Activated naive CD8-positive, alpha-beta T cell treated with anti-CD3 and anti-CD28 coated beads for 36 hours (primary cell): ENCODE data around the gene WDFY2. TPM values are rescaled to one million over a fixed set of nuclear protein-coding genes. Genes with fewer than 3 reads are reported as not detected.
"Not testable (repeated sequence)": the region's sequence is repeated elsewhere in the genome, so short reads cannot be mapped to it uniquely, and the experiment has no call there.

ENCODE experiments used
- DNase-seq: peaks from one replicate; pipeline ENCODE4 v3.0.0; 2021
- H3K27ac Mint-ChIP-seq: one replicate; pipeline ENCODE4 v1.8.0; 2022; ENCODE audit warnings: mild to moderate bottlenecking, moderate library complexity, mixed read lengths
- H3K27me3 Mint-ChIP-seq: one replicate; pipeline ENCODE4 v1.8.0; 2022; ENCODE audit warnings: mild to moderate bottlenecking, mixed read lengths
- H3K36me3 Mint-ChIP-seq: one replicate; pipeline ENCODE4 v1.8.0; 2021; ENCODE audit warnings: mild to moderate bottlenecking, mixed read lengths
- H3K4me1 Mint-ChIP-seq: one replicate; pipeline ENCODE4 v1.8.0; 2021; ENCODE audit warnings: mixed read lengths
- H3K4me3 Mint-ChIP-seq: one replicate; pipeline ENCODE4 v1.8.0; 2022; ENCODE audit warnings: mild to moderate bottlenecking, moderate library complexity, mixed read lengths
- H3K9me3 Mint-ChIP-seq: one replicate; pipeline ENCODE4 v1.8.0; 2022; ENCODE audit warnings: mixed read lengths
- total RNA-seq, 2 experiments: library from RNA; stranded (reverse); gene quantifications; one replicate each; pipeline ENCODE4 v1.2.3, GENCODE V29; 2021

WDFY2 gene
- total RNA-seq, 2 experiments from 2014 or later: 6.0 to 7.9 TPM

- H3K27me3 Mint-ChIP-seq: peaks cover 8% of the 10 kb centered on the region
- no peak overlapping the region for H3K27ac Mint-ChIP-seq
- H3K4me1 Mint-ChIP-seq: peaks cover 17% of the 10 kb centered on the region
- no peak for DNase-seq
- no peaks in the 10 kb centered on the region for H3K36me3 Mint-ChIP-seq
- peaks cover 1% of the 10 kb centered on the region for H3K9me3 Mint-ChIP-seq
- H3K4me3 Mint-ChIP-seq: no peak overlapping the region
Measured at GRCh38 chr13:51556740-51557139, 27.5 kb upstream of the WDFY2 start.

GRCh38 chr13:51557438-51557837 is 26.8 kb upstream of the WDFY2 start:
- peaks cover 1% of the 10 kb centered on the region for H3K9me3 Mint-ChIP-seq
- no peak for DNase-seq
- no peaks in the 10 kb centered on the region for H3K36me3 Mint-ChIP-seq
- H3K27me3 Mint-ChIP-seq: peaks cover 8% of the 10 kb centered on the region
- H3K4me3 Mint-ChIP-seq: no peak overlapping the region
- H3K4me1 Mint-ChIP-seq: peaks cover 20% of the 10 kb centered on the region
- H3K27ac Mint-ChIP-seq: no peak overlapping the region

- Mint-ChIP-seq H3K36me3 (no peaks in the 10 kb centered on the region), H3K9me3 (peaks cover 1% of the 10 kb centered on the region), H3K27me3 (peaks cover 8% of the 10 kb centered on the region), H3K27ac (no peak overlapping the region), H3K4me1 (peaks cover 22% of the 10 kb centered on the region), H3K4me3 (no peak overlapping the region)
- no peak for DNase-seq
Measured at GRCh38 chr13:51557875-51558612, 26.2 kb upstream of the WDFY2 start.

- H3K27me3 Mint-ChIP-seq: peaks cover 8% of the 10 kb centered on the region
- H3K36me3 Mint-ChIP-seq: no peaks in the 10 kb centered on the region
Measured at GRCh38 chr13:51559946-51560735, 24.1 kb upstream of the WDFY2 start.

GRCh38 chr13:51562011-51562671 is 22.1 kb upstream of the WDFY2 start:
- no peaks in the 10 kb centered on the region for H3K36me3 Mint-ChIP-seq
- no peak overlapping the region for H3K27ac Mint-ChIP-seq
- peaks cover 22% of the 10 kb centered on the region for H3K4me1 Mint-ChIP-seq
- H3K4me3 Mint-ChIP-seq: no peak overlapping the region
- DNase-seq: peak; percentile 30
- H3K27me3 Mint-ChIP-seq: peaks cover 8% of the 10 kb centered on the region
- H3K9me3 Mint-ChIP-seq: peaks cover 1% of the 10 kb centered on the region

More at GRCh38 chr13:51559946-51560735, 24.1 kb upstream of the WDFY2 start:
- no peak for DNase-seq
- H3K9me3 Mint-ChIP-seq: peaks cover 1% of the 10 kb centered on the region
- H3K4me1 Mint-ChIP-seq: peaks cover 22% of the 10 kb centered on the region
- no peak overlapping the region for H3K27ac Mint-ChIP-seq
- no peak overlapping the region for H3K4me3 Mint-ChIP-seq

GRCh38 chr13:51564252-51564651 is 20.0 kb upstream of the WDFY2 start:
- H3K9me3 Mint-ChIP-seq: peaks cover 7% of the 10 kb centered on the region
- H3K27me3 Mint-ChIP-seq: peaks cover under 1% of the 10 kb centered on the region
- no peak for DNase-seq
- peaks cover 22% of the 10 kb centered on the region for H3K4me1 Mint-ChIP-seq
- H3K27ac Mint-ChIP-seq: no peak overlapping the region
- H3K36me3 Mint-ChIP-seq: no peaks in the 10 kb centered on the region
- no peak overlapping the region for H3K4me3 Mint-ChIP-seq

GRCh38 chr13:51564671-51565070 is 19.6 kb upstream of the WDFY2 start:
- Mint-ChIP-seq H3K9me3 (peaks cover 7% of the 10 kb centered on the region), H3K27me3 (no peaks in the 10 kb centered on the region), H3K27ac (no peak overlapping the region), H3K4me1 (peaks cover 22% of the 10 kb centered on the region), H3K36me3 (no peaks in the 10 kb centered on the region), H3K4me3 (no peak overlapping the region)
- no peak for DNase-seq

- H3K36me3 Mint-ChIP-seq, H3K4me1 Mint-ChIP-seq, H3K27me3 Mint-ChIP-seq, H3K9me3 Mint-ChIP-seq, H3K27ac Mint-ChIP-seq, DNase-seq, H3K4me3 Mint-ChIP-seq: not testable (repeated sequence)
Measured at GRCh38 chr13:51569001-51569400, 15.3 kb upstream of the WDFY2 start.

GRCh38 chr13:51576754-51577153 is 7.5 kb upstream of the WDFY2 start:
- H3K4me3 Mint-ChIP-seq: no peak overlapping the region
- H3K27me3 Mint-ChIP-seq: no peaks in the 10 kb centered on the region
- H3K27ac Mint-ChIP-seq: no peak overlapping the region
- peaks cover 2% of the 10 kb centered on the region for H3K9me3 Mint-ChIP-seq
- H3K4me1 Mint-ChIP-seq: no peaks in the 10 kb centered on the region
- DNase-seq: no peak
- no peaks in the 10 kb centered on the region for H3K36me3 Mint-ChIP-seq

- Mint-ChIP-seq H3K36me3 (no peaks in the 10 kb centered on the region), H3K9me3 (no peaks in the 10 kb centered on the region), H3K27me3 (no peaks in the 10 kb centered on the region), H3K4me3 (no peak overlapping the region), H3K4me1 (no peaks in the 10 kb centered on the region), H3K27ac (no peak overlapping the region)
- DNase-seq: no peak
Measured at GRCh38 chr13:51577690-51578089, 6.6 kb upstream of the WDFY2 start.

- H3K9me3 Mint-ChIP-seq: no peaks in the 10 kb centered on the region
- H3K4me3 Mint-ChIP-seq: no peak overlapping the region
- H3K4me1 Mint-ChIP-seq: peaks cover 2% of the 10 kb centered on the region
- no peaks in the 10 kb centered on the region for H3K36me3 Mint-ChIP-seq
- H3K27ac Mint-ChIP-seq: no peak overlapping the region
- H3K27me3 Mint-ChIP-seq: no peaks in the 10 kb centered on the region
- no peak for DNase-seq
Measured at GRCh38 chr13:51579676-51580075, 4.6 kb upstream of the WDFY2 start.

- H3K4me1 Mint-ChIP-seq: peaks cover 11% of the 10 kb centered on the region
- no peaks in the 10 kb centered on the region for H3K36me3 Mint-ChIP-seq
- H3K4me3 Mint-ChIP-seq: no peak overlapping the region
- DNase-seq: no peak
- no peaks in the 10 kb centered on the region for H3K27me3 Mint-ChIP-seq
- no peak overlapping the region for H3K27ac Mint-ChIP-seq
- no peaks in the 10 kb centered on the region for H3K9me3 Mint-ChIP-seq
Measured at GRCh38 chr13:51581148-51581820, 3.0 kb upstream of the WDFY2 start.

- Mint-ChIP-seq H3K27me3 (no peaks in the 10 kb centered on the region), H3K36me3 (peaks cover 5% of the 10 kb centered on the region), H3K9me3 (no peaks in the 10 kb centered on the region), H3K27ac (peak overlapping the region; percentile 97), H3K4me3 (peak overlapping the region; percentile 86), H3K4me1 (peaks cover 22% of the 10 kb centered on the region)
- no peak for DNase-seq
Measured at GRCh38 chr13:51583469-51583874, 790 bp upstream of the WDFY2 start.

GRCh38 chr13:51584731-51585672 is 740 bp downstream of the WDFY2 start:
- Mint-ChIP-seq H3K4me1 (peaks cover 36% of the 10 kb centered on the region), H3K27ac (peak overlapping the region; percentile 97), H3K4me3 (peak overlapping the region; percentile 86), H3K36me3 (peaks cover 5% of the 10 kb centered on the region), H3K9me3 (no peaks in the 10 kb centered on the region), H3K27me3 (no peaks in the 10 kb centered on the region)
- DNase-seq: peak; percentile 79
